HG02588 (cell line): ENCODE results near the gene SLC22A3.
"Not testable (repeated sequence)": the region's sequence is repeated elsewhere in the genome, so short reads cannot be mapped to it uniquely, and the experiment has no call there.

Experiments
- ATAC-seq: cut with Tn5 transposase; IDR thresholded peaks from one replicate; pipeline ENCODE4 v1.9.1; 2021; ENCODE audit warnings: mild to moderate bottlenecking, moderate library complexity; ENCODE audit not compliant: unreplicated experiment

The SLC22A3 gene

GRCh38 chr6:160437775-160438174, 89.6 kb downstream of the SLC22A3 start:
- ATAC-seq: no peak

- ATAC-seq: no peak
Measured at GRCh38 chr6:160438481-160438880, 90.3 kb downstream of the SLC22A3 start.

GRCh38 chr6:160439751-160440150, 91.6 kb downstream of the SLC22A3 start:
- no peak for ATAC-seq

- ATAC-seq: no peak
Measured at GRCh38 chr6:160442151-160442550, 94.0 kb downstream of the SLC22A3 start.

GRCh38 chr6:160445130-160445529, 97.0 kb downstream of the SLC22A3 start:
- no peak for ATAC-seq

- ATAC-seq: no peak
Measured at GRCh38 chr6:160447350-160447749, 99.2 kb downstream of the SLC22A3 start.

GRCh38 chr6:160449787-160450186, 101.6 kb downstream of the SLC22A3 start:
- not testable (repeated sequence) for ATAC-seq

- no peak for ATAC-seq
Measured at GRCh38 chr6:160450849-160451248, 102.7 kb downstream of the SLC22A3 start.

- ATAC-seq: no peak
Measured at GRCh38 chr6:160454303-160454702, 106.1 kb downstream of the SLC22A3 start.

GRCh38 chr6:160455081-160455480, 106.9 kb downstream of the SLC22A3 start:
- ATAC-seq: no peak

GRCh38 chr6:160455541-160456213, 107.5 kb downstream of the SLC22A3 start:
- ATAC-seq: peak; percentile 88

GRCh38 chr6:160456214-160456546, 108.0 kb downstream of the SLC22A3 start:
- ATAC-seq: no peak

- no peak for ATAC-seq
Measured at GRCh38 chr6:160457823-160458222, 109.6 kb downstream of the SLC22A3 start.

- ATAC-seq: no peak
Measured at GRCh38 chr6:160461641-160462040, 113.5 kb downstream of the SLC22A3 start.

GRCh38 chr6:160462116-160462515, 113.9 kb downstream of the SLC22A3 start:
- ATAC-seq: no peak

- ATAC-seq: peak; percentile 94
Measured at GRCh38 chr6:160462551-160463109, 114.5 kb downstream of the SLC22A3 start.

- ATAC-seq: no peak
Measured at GRCh38 chr6:160464744-160465143, 116.6 kb downstream of the SLC22A3 start.

GRCh38 chr6:160467261-160467871, 119.2 kb downstream of the SLC22A3 start:
- not testable (repeated sequence) for ATAC-seq

GRCh38 chr6:160469153-160469552, 121.0 kb downstream of the SLC22A3 start:
- no peak for ATAC-seq

- ATAC-seq: not testable (repeated sequence)
Measured at GRCh38 chr6:160476056-160476455, 127.9 kb downstream of the SLC22A3 start.

- ATAC-seq: not testable (repeated sequence)
Measured at GRCh38 chr6:160477072-160477471, 128.9 kb downstream of the SLC22A3 start.

GRCh38 chr6:160477901-160478300, 129.7 kb downstream of the SLC22A3 start:
- ATAC-seq: no peak
